ENCODE results near the gene DKK3.

GRCh38 chr11:11929920-11930319 lies 78.5 kb downstream of the DKK3 start:
- TF ChIP-seq REST (IDR thresholded peaks at IDR 0.05; ENCODE audit: low read depth, low read length) = no peak
- TF ChIP-seq CTCF (IDR thresholded peaks at IDR 0.05) = no peak
- TF ChIP-seq POLR2AphosphoS5 (IDR thresholded peaks at IDR 0.05; ENCODE audit: low read depth, low read length) = no peak
- TF ChIP-seq EZH2phosphoT487 (IDR thresholded peaks at IDR 0.05; ENCODE audit: borderline replicate concordance, low read depth) = no peak
- no peak for TF ChIP-seq ZBTB33 (IDR thresholded peaks at IDR 0.05; ENCODE audit: borderline replicate concordance, low read depth)
- TF ChIP-seq EP300 (IDR thresholded peaks at IDR 0.05; ENCODE audit: borderline replicate concordance in 1 of 2, low read depth in 1 of 2, low read length in 1 of 2) = no peak
- TF ChIP-seq FOSL2 (IDR thresholded peaks at IDR 0.05; ENCODE audit: borderline replicate concordance, low read depth) = no peak
